Stimulated activated CD8-positive, alpha-beta memory T cell treated with anti-CD3 and anti-CD28 coated beads, Interleukin-4, amount 100 ng/mL, for 1 hour (primary cell): ENCODE results near the gene LMLN.
"Not testable (repeated sequence)": the region's sequence is repeated elsewhere in the genome, so short reads cannot be mapped to it uniquely, and the experiment has no call there.

Source experiments
- DNase-seq, 2 donors: peaks; one replicate each; pipeline ENCODE4 v3.0.0-alpha.2; 2020; ENCODE audit warnings: low read depth in 2 of 2, low spot score in 1 of 2

The LMLN gene

GRCh38 chr3:198026620-198027019 lies 66.6 kb downstream of the LMLN start:
- DNase-seq, result no peak

DNA sequence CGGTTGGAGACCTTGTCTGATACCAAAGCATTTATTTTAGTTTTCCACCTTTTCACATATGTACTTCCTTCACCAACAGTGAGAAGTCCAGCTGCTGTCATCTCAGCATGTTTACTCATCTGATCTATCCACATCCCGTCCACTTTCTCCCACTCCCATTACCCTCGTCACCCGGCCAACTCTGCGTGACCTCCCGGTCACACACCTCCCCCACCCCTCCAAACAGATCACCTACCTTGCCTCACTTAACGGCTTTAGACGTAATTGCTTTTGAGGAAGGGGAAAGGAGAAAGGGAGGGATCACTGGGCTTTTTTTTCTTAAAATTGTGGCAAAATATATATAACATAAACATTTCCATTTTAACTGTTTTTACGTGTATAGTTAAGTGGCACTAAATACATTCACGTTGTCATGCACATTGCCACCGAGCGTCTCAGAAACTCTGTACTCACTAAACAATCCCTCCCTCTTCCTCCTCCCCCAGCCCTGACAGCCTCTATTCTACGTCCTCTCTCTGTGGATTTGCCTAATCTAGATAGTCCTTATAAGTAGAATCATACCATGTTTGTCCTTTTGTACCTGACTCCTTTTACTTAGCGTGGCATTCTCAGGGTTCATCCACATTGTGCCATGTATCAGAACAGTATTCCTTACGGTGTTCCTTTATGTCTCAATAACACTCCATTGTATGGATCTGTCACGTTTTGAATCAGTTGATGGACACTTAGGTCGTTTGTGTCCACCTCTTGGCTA lies 67.2 kb downstream of the LMLN start:
- no peak for DNase-seq

- DNase-seq, result no peak
Measured at GRCh38 chr3:198027799-198028390, 67.9 kb downstream of the LMLN start.

DNA sequence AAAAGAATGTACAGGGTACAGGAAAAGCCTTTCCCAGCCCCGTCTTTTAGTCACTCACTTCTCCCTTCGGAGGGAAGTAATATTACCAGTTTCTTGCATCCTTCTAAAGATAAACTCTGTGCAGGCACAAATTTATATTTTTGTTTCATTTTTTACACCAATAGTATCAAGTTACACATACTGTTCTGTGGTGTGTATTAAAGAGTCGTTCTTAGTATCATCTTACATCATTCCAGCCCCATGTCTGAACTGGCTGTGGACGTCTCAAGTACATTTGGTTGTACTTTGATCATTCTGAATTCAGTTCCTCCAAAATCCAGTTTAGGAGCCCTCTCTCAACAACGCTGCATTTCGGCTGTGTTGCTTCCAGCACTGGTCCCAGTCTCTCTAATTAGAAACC lies 68.7 kb downstream of the LMLN start:
- no peak for DNase-seq

DNA sequence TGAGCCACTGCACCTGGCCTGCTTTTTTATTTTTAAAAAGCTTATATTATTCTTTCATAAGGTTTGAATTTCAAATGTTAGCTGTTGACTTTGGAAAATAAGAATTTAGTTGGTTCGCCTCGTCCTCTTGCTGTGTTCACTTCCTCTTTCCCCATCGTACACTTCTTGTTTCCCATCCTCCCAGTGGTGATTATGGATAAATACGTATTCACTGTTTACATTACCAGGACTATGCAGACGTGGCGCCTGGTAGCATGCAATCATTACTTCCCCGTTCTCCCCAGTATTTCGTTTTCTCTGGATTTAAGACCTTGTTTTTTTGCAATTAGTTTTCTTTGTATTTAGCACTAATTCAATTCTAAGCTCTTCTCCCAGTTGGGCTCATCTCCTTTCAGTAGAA lies 70.1 kb downstream of the LMLN start:
- no peak for DNase-seq

DNA sequence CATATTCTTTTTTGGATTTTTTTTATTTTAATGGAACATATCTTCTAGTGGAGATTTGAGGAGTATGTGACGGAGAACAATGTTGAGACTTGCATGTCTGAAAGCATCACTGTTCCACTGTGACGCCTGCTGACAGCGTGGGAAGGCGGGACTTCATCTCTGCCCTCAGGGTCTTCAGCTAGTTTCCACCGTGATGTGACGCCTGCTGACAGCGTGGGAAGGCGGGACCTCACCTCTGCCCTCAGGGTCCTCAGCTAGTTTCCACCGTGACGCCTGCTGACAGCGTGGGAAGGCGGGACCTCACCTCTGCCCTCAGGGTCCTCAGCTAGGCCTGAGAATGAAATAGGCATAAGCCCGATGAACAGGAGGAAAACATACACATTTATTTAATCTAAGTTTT lies 70.7 kb downstream of the LMLN start:
- DNase-seq, result no peak

GRCh38 chr3:198032039-198032936 lies 72.3 kb downstream of the LMLN start:
- DNase-seq, result no peak

DNA sequence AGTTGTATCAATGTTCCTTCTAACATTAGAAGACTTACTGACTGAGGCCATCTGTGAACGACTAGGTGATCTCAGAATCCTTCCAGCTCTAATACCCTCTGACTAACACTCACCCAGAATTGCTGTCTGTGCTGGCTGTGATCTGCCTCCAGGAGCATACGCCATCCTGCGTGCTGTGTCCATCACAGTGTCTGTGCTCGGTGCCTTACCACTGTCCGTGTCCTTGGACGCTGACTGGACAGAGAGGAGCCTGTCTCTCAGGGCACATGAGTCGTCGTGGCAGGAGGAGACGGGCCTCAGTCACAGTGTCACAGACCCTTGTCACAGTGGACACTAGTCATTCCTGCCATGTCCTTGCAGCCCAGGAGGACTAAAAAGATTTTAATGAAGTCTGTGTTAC lies 83.1 kb downstream of the LMLN start:
- no peak for DNase-seq

- no peak for DNase-seq
Measured at GRCh38 chr3:198046120-198046857, 86.3 kb downstream of the LMLN start.

DNA sequence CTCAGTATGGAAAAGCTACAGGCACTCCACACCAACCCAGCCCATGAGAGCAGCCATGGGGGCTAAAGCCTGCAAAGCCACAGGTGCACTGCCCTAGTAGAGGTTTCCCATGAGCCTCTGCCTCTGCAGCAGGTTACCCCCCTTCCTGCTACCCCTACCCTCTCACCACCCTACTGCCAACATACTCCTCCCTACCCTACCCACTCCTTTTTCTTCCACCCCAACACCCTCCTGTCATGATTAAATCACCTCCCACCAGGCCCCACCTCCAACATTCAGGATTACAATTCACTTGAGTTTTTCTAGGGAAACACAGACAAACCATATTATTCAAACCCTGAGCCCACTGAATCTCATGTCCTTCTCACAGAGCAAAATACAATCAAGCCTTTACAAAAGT lies 88.4 kb downstream of the LMLN start:
- DNase-seq, result no peak

DNA sequence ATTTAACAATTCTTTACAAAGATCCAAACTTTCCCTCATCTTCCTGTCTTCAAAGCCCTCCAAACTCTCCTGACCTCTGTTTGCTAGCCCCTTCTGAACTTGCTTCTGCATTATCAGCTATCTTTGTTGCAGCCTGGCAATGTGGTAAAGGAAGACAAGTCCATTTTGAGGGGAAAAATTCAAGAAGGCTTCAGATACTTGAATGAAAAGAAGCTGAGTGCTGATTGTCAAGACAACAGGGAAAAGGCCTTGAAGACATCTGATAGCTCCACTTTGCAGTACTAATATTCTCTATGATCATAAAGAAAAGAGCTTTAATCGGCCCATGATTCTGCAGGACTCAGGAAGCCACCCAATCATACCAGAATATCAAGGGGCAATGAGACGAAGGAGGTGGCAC lies 91.8 kb downstream of the LMLN start:
- DNase-seq, result no peak

DNA sequence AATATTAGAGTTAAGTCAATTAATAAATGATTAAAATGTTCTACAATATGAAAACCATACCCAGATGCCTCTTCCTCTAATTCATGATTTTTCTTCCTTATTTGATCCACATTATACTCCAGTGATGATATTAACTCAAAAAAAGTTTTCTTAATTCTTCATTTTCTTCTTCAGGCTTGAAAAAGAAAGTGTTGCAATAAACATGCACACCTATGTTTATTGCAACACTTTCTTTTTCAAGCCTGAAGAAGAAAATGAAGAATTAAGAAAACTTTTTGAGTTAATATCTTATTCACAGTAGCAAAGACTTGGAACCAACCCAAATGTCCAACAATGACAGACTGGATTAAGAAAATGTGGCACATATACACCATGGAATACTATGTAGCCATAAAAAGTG lies 93.4 kb downstream of the LMLN start:
- DNase-seq, result not testable (repeated sequence)

DNA sequence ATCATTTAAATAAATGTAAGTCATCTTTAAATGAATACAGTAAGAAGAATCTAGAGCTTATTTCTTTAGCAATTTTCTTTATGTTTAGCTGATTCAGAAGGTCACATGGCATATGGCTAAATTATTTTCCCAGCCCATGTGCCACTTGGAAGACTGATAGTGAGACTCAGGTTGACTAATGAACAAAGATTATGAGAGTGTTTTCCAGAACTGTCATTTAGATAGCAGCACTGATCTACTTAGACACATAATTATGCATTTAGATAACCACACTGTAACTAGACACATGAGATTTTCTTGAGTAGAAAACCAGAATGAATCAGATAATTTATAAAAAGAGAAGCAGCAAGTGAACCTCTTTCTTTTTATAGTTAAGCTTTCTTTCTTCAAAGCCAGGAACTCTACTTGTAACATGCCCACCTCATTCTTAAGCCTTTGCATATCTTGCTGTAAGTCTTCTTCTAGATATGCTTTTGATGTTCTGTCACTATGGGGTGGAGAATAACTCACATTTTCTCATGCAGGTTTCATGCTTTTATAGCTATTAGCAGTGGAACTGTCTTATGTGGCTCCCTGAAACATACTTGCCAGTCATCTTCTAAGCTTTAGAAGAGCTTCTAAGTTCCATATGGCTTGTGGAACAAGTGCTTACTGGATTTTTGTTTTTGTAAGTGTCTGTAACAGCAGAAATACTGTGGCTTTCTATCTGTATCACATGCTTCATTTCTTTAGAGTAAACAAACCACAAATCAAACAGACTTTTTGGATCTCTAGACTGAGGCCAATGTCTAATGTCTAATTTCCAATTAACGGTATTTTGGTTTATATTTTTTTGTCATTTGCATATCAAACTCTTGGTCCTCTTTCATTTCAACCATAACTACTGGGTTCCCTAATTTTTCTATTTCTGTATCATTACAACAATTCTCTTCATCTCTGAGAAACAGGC lies 101.4 kb downstream of the LMLN start:
- DNase-seq, result no peak

DNA sequence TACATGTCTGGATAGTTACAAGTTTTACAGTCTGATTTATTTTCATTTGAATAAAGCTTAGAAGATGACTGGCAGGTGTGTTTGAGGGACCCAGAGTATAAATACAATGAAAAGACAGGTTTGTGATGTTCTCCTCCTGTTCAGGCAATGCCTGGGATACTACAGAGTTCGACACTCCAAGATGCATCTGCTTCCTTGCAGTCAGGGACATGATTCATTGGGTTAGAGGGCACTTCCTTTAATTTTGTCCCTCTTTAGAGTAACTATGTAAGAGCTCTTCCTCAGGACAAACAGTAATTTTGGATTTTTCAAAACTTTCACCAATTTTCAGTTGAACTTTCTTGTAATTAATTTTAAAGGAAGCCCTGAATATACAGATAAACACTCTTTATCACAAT lies 102.0 kb downstream of the LMLN start:
- no peak for DNase-seq

DNA sequence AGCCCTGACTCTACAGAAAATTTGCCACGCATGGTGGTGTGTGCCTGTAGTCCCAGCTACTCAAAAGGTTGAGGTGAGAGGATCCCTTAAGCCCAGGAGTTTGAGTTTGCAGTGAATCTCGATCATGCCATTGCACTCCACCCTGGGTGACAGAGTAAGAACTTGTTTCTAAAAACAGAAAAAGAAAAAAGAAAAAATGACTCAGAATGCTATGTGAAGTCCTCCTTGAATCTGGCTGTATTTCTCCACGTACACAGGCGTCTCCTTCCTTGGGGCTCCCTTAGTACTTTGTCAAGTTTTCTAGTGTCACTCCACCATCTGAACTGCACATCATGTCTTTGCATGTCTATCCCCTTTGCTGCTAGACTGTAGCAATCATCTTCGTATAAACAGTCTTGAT lies 104.4 kb downstream of the LMLN start:
- DNase-seq, result no peak

DNA sequence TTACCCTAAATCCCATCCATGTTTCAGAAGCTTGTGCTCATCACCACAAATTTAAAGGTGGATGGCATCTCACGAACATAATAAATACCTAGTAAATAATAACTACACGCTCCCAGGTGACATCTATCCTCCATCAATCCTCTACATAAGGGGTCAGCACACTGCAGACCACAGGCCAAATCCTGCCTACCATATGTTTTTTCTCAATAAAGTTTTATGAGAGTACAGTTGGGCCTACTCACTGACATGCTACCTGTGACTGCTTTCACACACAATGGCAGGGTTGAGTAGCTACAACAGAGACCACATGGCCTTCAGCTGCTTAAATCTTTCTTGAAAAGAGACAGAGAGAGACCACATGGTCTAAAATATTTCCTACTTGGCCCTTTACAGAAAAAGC lies 105.9 kb downstream of the LMLN start:
- no peak for DNase-seq

GRCh38 chr3:198067416-198067815 lies 107.4 kb downstream of the LMLN start:
- no peak for DNase-seq

DNA sequence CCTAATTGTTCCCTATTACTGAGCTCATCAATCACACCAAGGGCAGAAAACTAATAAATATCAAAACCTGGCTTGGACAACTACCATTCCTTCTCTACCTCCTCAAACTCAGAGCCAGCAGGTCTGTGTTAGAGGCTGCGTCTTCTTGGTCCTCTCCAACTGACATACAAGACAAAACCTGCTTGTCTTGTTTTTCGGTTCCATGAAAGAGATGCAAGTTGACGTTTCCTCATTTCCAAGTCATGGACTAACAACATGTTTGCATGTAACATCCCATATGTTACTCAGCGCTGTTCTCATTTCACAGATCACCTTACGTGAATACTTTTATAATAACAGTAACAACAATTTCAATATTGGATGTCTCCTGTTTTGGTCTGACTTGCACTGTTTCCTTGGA lies 110.9 kb downstream of the LMLN start:
- DNase-seq, result no peak

DNA sequence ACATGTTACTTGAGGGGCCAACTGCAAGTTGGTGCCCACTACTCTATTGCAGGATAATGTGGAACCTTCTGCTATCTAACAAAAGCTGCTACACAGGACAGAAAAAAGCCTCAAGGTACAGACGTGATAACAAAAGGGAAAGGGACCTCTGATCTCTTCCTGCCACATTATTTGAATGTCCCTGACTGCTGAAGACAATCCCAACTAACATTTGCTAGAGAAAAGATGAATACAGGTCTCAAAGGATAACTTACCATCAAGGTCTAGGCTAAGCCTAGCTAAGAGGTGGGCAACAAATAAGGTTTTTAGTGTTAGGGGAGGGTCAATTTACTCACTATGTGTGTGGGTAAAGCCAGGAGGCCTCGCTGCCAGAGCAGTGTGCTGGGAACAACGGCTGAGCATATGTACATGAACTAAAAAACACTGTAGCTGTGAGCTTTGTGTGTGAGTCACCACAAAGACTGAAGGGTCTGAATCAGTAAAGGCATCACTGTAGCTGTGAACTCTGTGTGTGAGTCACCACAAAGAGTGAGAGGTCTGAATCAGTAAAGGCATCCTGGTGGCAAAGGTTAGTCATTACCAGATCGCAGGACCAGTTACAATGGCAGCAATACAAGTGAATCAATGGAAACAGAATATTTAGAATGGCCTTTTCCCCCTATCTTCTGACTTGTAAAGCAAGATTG lies 111.7 kb downstream of the LMLN start:
- DNase-seq, result no peak
